GM12873 (cell line): ENCODE results near the gene GMEB2.
A peak's percentile ranks its signal among the peaks of the same experiment; 100 is the strongest.

ENCODE experiments used
- TF ChIP-seq, protein P1 (sequence below): IDR thresholded peaks from 2 replicates; pipeline ENCODE4 v1.5.1; 2012; ENCODE audit warnings: low read depth, mild to moderate bottlenecking, moderate library complexity, low read length, control low read depth; ENCODE audit not compliant: insufficient read depth; ENCODE audit errors: missing control alignments

Gene GMEB2

DNA sequence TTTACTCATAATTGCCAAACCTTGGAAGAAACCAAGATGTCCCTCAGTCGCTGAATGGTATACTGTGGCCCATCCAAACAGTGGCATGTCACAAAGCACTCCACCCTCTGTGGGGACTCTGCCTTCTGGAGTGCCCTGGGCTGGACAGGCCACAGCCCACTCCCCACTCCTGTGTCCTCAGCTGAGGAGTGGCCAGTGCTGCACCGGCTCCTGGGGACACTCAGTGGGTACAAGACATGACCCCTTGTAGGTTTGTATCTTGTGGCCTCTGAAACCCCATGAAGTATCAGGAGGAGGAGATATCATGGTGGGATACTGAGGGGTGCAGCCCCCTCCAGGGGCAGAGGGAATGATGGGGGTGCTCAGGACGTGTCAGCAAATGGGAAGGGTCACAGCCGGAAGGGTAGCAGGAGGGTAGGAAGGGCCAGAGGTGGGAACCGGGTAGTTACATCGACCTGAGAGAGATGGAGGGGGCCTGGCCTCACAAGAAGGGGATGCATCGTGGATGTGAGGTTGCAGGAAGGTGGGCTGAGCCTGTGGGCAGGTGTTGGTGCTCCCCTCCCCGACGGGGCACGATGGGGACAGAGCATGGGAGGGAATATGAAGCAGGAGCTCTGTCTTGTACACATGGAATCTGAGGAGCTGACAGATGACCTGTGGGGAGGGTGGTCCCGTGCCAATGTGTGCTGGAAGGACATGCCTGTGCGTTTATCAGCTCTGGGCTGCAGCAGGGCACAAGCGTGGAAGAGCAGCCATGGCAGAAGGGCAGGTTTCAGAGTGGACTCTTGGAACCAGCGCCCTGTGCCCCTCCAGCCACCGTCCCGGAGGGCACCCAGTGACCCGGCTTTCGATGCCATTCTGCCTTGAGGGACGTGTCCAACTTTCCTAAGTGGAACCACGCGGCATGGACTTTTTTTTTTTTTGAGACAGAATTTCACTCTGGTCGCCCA, 41.0 kb downstream of the GMEB2 start:
- TF ChIP-seq, protein P1, sequence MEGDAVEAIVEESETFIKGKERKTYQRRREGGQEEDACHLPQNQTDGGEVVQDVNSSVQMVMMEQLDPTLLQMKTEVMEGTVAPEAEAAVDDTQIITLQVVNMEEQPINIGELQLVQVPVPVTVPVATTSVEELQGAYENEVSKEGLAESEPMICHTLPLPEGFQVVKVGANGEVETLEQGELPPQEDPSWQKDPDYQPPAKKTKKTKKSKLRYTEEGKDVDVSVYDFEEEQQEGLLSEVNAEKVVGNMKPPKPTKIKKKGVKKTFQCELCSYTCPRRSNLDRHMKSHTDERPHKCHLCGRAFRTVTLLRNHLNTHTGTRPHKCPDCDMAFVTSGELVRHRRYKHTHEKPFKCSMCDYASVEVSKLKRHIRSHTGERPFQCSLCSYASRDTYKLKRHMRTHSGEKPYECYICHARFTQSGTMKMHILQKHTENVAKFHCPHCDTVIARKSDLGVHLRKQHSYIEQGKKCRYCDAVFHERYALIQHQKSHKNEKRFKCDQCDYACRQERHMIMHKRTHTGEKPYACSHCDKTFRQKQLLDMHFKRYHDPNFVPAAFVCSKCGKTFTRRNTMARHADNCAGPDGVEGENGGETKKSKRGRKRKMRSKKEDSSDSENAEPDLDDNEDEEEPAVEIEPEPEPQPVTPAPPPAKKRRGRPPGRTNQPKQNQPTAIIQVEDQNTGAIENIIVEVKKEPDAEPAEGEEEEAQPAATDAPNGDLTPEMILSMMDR = no peak

DNA sequence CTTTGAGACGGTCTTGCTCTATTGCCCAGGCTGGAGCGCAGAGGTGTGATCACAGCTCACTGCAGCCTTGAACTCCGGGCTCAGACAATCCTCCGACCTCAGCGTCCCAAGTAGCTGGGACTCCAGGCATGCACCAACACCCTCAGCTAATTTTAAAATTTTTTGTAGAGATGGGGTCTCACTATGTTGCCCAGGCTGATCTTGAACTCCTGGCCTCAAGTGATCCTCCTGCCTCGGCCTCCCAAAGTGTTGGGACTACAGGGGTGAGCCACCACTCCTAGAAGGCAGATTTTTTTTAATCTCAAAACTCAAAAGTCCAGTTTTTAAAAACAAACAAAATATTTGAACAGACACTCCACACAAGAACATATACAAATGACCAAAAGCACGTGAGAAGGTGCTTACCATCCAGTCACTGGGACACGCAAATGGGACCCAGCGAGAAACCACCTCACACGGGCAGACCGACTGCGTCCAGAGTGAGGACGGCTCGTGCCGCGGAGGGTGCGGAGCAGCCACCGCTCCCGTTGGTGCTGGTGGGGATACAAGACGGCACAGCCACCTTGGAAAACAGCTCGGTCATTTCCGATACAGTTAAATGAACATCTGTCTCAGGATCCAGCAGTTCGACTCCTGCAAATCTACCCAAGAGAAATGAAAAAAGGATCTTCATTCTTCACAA, 44.4 kb downstream of the GMEB2 start:
- TF ChIP-seq, protein P1 = no peak

DNA sequence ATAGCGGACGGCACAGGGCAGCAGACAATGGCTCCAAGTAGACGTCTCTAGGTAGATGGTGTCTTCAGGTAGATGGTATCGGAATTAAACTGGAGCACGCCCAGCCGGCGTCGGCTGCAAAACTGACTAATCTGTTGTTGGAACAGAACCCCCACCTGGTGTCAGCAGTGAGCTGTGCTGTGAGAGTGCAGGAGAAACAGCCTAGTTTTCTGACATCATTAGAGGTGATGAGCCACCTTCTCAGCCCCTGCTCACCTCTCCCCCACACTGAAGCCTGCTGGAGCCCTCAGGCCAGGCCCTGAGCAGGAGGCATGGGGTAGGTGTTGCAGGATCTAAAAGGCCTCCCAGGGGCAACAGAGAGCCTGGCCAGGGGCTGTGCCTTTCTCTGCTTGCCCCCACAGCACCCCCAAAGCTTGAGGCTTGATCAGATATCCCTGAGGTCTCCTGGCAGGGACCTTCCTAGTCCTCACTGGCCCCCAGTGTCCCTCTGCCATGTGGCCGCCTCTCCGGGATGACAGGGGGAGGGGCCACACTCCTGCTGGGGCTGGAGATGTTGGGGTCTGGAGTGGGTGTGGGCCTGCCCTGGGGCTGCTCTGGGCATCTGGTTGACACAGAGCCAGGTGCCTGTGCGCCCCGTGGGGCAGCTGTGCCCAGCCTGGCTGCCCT, 46.0 kb downstream of the GMEB2 start:
- TF ChIP-seq, protein P1 = peak; percentile 66

DNA sequence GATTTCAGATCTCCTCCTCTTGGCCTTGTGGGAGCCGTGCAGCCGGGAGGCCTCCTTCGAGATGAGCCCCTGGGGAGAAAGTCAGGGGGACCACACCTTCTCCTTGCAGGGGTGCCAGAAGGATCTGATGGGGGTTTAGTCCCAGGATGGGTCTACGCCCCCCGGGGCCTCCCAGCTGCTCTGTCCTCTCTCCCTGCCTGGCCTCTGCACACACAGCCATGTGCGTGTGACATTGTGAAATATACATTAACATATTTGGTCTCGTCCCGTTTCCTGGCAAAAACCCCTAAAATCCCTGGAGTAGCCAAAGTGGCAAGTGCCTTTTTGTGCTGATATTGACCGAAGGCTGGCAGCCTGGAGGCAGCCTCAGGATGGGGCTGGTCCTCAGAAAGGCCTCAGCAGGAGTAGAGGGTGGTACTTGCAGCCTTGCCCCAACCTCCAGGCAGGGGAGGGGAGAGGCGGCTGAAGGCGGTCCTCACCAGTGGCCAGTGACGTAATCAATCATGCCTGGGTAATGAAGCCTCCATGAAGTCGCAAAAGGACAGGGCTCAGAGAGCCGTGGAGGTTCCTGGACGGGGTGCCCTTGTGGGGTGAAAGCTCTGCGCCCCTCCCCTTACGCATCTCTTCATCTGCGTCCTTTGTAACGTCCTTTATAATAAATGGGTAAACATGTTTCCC, 47.7 kb downstream of the GMEB2 start:
- TF ChIP-seq, protein P1 = no peak

- TF ChIP-seq, protein P1 = no peak
These were observed 48.5 kb downstream of the GMEB2 start for GRCh38 chr20:63578224-63579016.

- TF ChIP-seq, protein P1 = no peak
These were observed 49.5 kb downstream of the GMEB2 start for GRCh38 chr20:63577317-63577894.
